ELF-1 (cell line): ENCODE measurements around the gene TAMM41.
"Not testable (repeated sequence)": the region's sequence is repeated elsewhere in the genome, so short reads cannot be mapped to it uniquely, and the experiment has no call there.

Source experiments
- DNase-seq: peaks from one replicate; pipeline ENCODE4 v3.0.0-alpha.2; 2016; ENCODE audit warnings: low read depth, low spot score

The TAMM41 gene

GRCh38 chr3:11846281-11847266, at the start of gene TAMM41:
Gene TAMM41 (minus strand): TSS chr3:11846885. CDS start chr3:11846636, 249 bp downstream.
- peak; percentile 86 for DNase-seq

- DNase-seq: no peak
These were observed 32.2 kb upstream of the TAMM41 start for GRCh38 chr3:11878837-11879236.

GRCh38 chr3:11874707-11875106, 28.0 kb upstream of the TAMM41 start:
- not testable (repeated sequence) for DNase-seq

GRCh38 chr3:11863739-11864138, 17.1 kb upstream of the TAMM41 start:
- not testable (repeated sequence) for DNase-seq

GRCh38 chr3:11862584-11862983, 15.9 kb upstream of the TAMM41 start:
- DNase-seq: not testable (repeated sequence)

GRCh38 chr3:11862145-11862544, 15.5 kb upstream of the TAMM41 start:
- not testable (repeated sequence) for DNase-seq

GRCh38 chr3:11860213-11860612, 13.5 kb upstream of the TAMM41 start:
- not testable (repeated sequence) for DNase-seq

- no peak for DNase-seq
These were observed 6.8 kb upstream of the TAMM41 start for GRCh38 chr3:11853450-11853849.

GRCh38 chr3:11850003-11850402, 3.3 kb upstream of the TAMM41 start:
- DNase-seq: no peak

- no peak for DNase-seq
These were observed 922 bp upstream of the TAMM41 start for GRCh38 chr3:11847607-11848006.

GRCh38 chr3:11845651-11846050, 1.0 kb downstream of the TAMM41 start:
- no peak for DNase-seq

GRCh38 chr3:11844891-11845290, 1.8 kb downstream of the TAMM41 start:
- no peak for DNase-seq

GRCh38 chr3:11835028-11835639, 11.6 kb downstream of the TAMM41 start:
- no peak for DNase-seq

- no peak for DNase-seq
These were observed 13.4 kb downstream of the TAMM41 start for GRCh38 chr3:11832981-11833905.

GRCh38 chr3:11829416-11829815, 17.3 kb downstream of the TAMM41 start:
- no peak for DNase-seq

GRCh38 chr3:11826628-11827265, 19.9 kb downstream of the TAMM41 start:
- no peak for DNase-seq

- DNase-seq: no peak
These were observed 21.4 kb downstream of the TAMM41 start for GRCh38 chr3:11825301-11825700.

- DNase-seq: no peak
These were observed 26.1 kb downstream of the TAMM41 start for GRCh38 chr3:11820531-11821041.

- no peak for DNase-seq
These were observed 27.5 kb downstream of the TAMM41 start for GRCh38 chr3:11819146-11819689.

- DNase-seq: no peak
These were observed 28.7 kb downstream of the TAMM41 start for GRCh38 chr3:11818033-11818432.

- DNase-seq: no peak
These were observed 31.6 kb downstream of the TAMM41 start for GRCh38 chr3:11815111-11815510.
